Measurements from ENCODE around the gene FBXL17. TPM values are rescaled to one million over a fixed set of nuclear protein-coding genes. Genes with fewer than 3 reads are reported as not detected.

The FBXL17 gene
- polyA plus RNA-seq (2012; ENCODE audit: insufficient read depth, insufficient read length, low read depth), result 9.5 TPM

- no peaks in the 10 kb centered on the region for H3K9me3 ChIP-seq
- TF ChIP-seq CTCF (IDR thresholded peaks at IDR 0.05; ENCODE audit: low read depth, low read length), result no peak
Measured at GRCh38 chr5:108381954-108382783, at the start of gene FBXL17. TSS of gene FBXL17 (minus strand) at chr5:108382098.

GRCh38 chr5:108430931-108431608, 49.2 kb upstream of the FBXL17 start:
- no peak overlapping the region for H3K4me3 ChIP-seq (ENCODE audit: low read depth, low read length)
- H3K4me1 ChIP-seq, result no peaks in the 10 kb centered on the region
- no peaks in the 10 kb centered on the region for H3K36me3 ChIP-seq
- TF ChIP-seq CTCF (IDR thresholded peaks at IDR 0.05; ENCODE audit: low read depth, low read length), result no peak
- H3K9me3 ChIP-seq, result no peaks in the 10 kb centered on the region
- no peak for DNase-seq
- H3K27me3 ChIP-seq, result peaks cover 3% of the 10 kb centered on the region; the same call in 1 of the 2 replicates

More at GRCh38 chr5:108381954-108382783, at the start of gene FBXL17:
- H3K36me3 ChIP-seq, result no peaks in the 10 kb centered on the region; the same call in 1 of the 2 replicates
- peak within 1 kb of the TSS; percentile 78 for H3K4me3 ChIP-seq (ENCODE audit: low read depth, low read length)
- H3K4me1 ChIP-seq, result no peaks in the 10 kb centered on the region; the same call in 1 of the 2 replicates
- DNase-seq, result peak; percentile 90
- no peaks in the 10 kb centered on the region for H3K27me3 ChIP-seq

- no peak for DNase-seq
- Histone ChIP-seq H3K36me3 (no peaks in the 10 kb centered on the region), H3K4me3 (ENCODE audit: low read depth, low read length) (no peak overlapping the region), H3K27me3 (no peaks in the 10 kb centered on the region), H3K4me1 (no peaks in the 10 kb centered on the region), H3K9me3 (no peaks in the 10 kb centered on the region)
- TF ChIP-seq CTCF (IDR thresholded peaks at IDR 0.05; ENCODE audit: low read depth, low read length), result no peak
Measured at GRCh38 chr5:108421713-108422112, 39.8 kb upstream of the FBXL17 start.

- no peaks in the 10 kb centered on the region for H3K36me3 ChIP-seq
- H3K27me3 ChIP-seq, result no peaks in the 10 kb centered on the region
- no peak for TF ChIP-seq CTCF (IDR thresholded peaks at IDR 0.05; ENCODE audit: low read depth, low read length)
- H3K4me1 ChIP-seq, result no peaks in the 10 kb centered on the region
- no peak overlapping the region for H3K4me3 ChIP-seq (ENCODE audit: low read depth, low read length)
- H3K9me3 ChIP-seq, result no peaks in the 10 kb centered on the region
- DNase-seq, result no peak
Measured at GRCh38 chr5:108420755-108421154, 38.9 kb upstream of the FBXL17 start.

- Histone ChIP-seq H3K4me3 (ENCODE audit: low read depth, low read length) (no peak overlapping the region), H3K4me1 (no peaks in the 10 kb centered on the region), H3K36me3 (no peaks in the 10 kb centered on the region), H3K9me3 (no peaks in the 10 kb centered on the region), H3K27me3 (no peaks in the 10 kb centered on the region)
- DNase-seq, result no peak
- no peak for TF ChIP-seq CTCF (IDR thresholded peaks at IDR 0.05; ENCODE audit: low read depth, low read length)
Measured at GRCh38 chr5:108420158-108420557, 38.3 kb upstream of the FBXL17 start.

- H3K4me1 ChIP-seq, result no peaks in the 10 kb centered on the region
- DNase-seq, result no peak
- H3K36me3 ChIP-seq, result no peaks in the 10 kb centered on the region
- H3K27me3 ChIP-seq, result no peaks in the 10 kb centered on the region
- no peak for TF ChIP-seq CTCF (IDR thresholded peaks at IDR 0.05; ENCODE audit: low read depth, low read length)
- H3K4me3 ChIP-seq (ENCODE audit: low read depth, low read length), result no peak overlapping the region
- no peaks in the 10 kb centered on the region for H3K9me3 ChIP-seq
Measured at GRCh38 chr5:108418197-108418596, 36.3 kb upstream of the FBXL17 start.
